SK-N-MC (cell line): ENCODE results near the gene TMEM158.

Experiments used
- DNase-seq: peaks from one replicate; pipeline ENCODE4 v3.0.0-alpha.2; 2011; ENCODE audit warnings: low read depth, low spot score
- H3K27ac ChIP-seq: fragments of 200-600 bp; sonication (generic); 2 replicates; pipeline ENCODE4 v1.5.1; 2016; ENCODE audit warnings: mixed run types
- H3K36me3 ChIP-seq: fragments of 200-600 bp; sonication (generic); 2 replicates; pipeline ENCODE4 v1.6.1; 2017; ENCODE audit warnings: antibody characterized with exemption, low read length, mixed read lengths; ENCODE audit not compliant: insufficient read depth
- H3K4me3 ChIP-seq: fragments of 200-600 bp; sonication (generic); 2 replicates; pipeline ENCODE4 v1.5.1; 2016
- H3K9ac ChIP-seq: fragments of 200-600 bp; sonication (generic); 2 replicates; pipeline ENCODE4 v1.8.0; 2017; ENCODE audit warnings: mixed run types, mixed read lengths; ENCODE audit not compliant: insufficient read length
- H3K9me3 ChIP-seq: fragments of 200-600 bp; sonication (generic); 2 replicates; pipeline ENCODE4 v1.6.1; 2017; ENCODE audit warnings: low read depth, mild to moderate bottlenecking, antibody characterized with exemption, low read length, moderate library complexity, mixed read lengths
- EZH2 ChIP-seq: fragments of 200-600 bp; sonication (generic); IDR thresholded peaks from one replicate; pipeline ENCODE4 v1.6.1; 2017; ENCODE audit warnings: antibody characterized with exemption
- FOXP2 ChIP-seq: optimal IDR thresholded peaks from 2 replicates; pipeline ENCODE3; 2011; ENCODE audit warnings: mild to moderate bottlenecking, moderate library complexity; ENCODE audit not compliant: insufficient read depth; ENCODE audit errors: extremely low read length, control extremely low read depth
- POLR2AphosphoS5 ChIP-seq: IDR thresholded peaks from 2 replicates; pipeline ENCODE4 v1.6.1; 2012; ENCODE audit warnings: mild to moderate bottlenecking, low read depth, low read length, borderline replicate concordance

TMEM158 gene

GRCh38 chr3:45240292-45240691 lies 14.2 kb upstream of the TMEM158 start:
- DNase-seq = no peak

GRCh38 chr3:45239254-45239653 lies 13.2 kb upstream of the TMEM158 start:
- no peak for TF ChIP-seq FOXP2
- no peak for TF ChIP-seq EZH2
- TF ChIP-seq POLR2AphosphoS5 = no peak
- DNase-seq = no peak
- H3K27ac ChIP-seq = no peak overlapping the region
- no peaks in the 10 kb centered on the region for H3K9me3 ChIP-seq
- H3K4me3 ChIP-seq = no peak overlapping the region
- no peak overlapping the region for H3K9ac ChIP-seq
- no peaks in the 10 kb centered on the region for H3K36me3 ChIP-seq

More at GRCh38 chr3:45240292-45240691, 14.2 kb upstream of the TMEM158 start:
- Histone ChIP-seq H3K27ac (no peak overlapping the region), H3K36me3 (no peaks in the 10 kb centered on the region), H3K9me3 (no peaks in the 10 kb centered on the region), H3K9ac (no peak overlapping the region), H3K4me3 (no peak overlapping the region)
- TF ChIP-seq FOXP2 (no peak), EZH2 (no peak), POLR2AphosphoS5 (no peak)

GRCh38 chr3:45236964-45237363 lies 10.9 kb upstream of the TMEM158 start:
- no peak for DNase-seq
- TF ChIP-seq EZH2 (no peak), FOXP2 (no peak), POLR2AphosphoS5 (no peak)

GRCh38 chr3:45235409-45235808 lies 9.3 kb upstream of the TMEM158 start:
- Histone ChIP-seq H3K27ac (no peak overlapping the region), H3K9ac (no peak overlapping the region), H3K9me3 (no peaks in the 10 kb centered on the region), H3K36me3 (no peaks in the 10 kb centered on the region), H3K4me3 (no peak overlapping the region)
- TF ChIP-seq FOXP2 (no peak), EZH2 (no peak), POLR2AphosphoS5 (no peak)
- no peak for DNase-seq

More at GRCh38 chr3:45236964-45237363, 10.9 kb upstream of the TMEM158 start:
- Histone ChIP-seq H3K9ac (no peak overlapping the region), H3K9me3 (no peaks in the 10 kb centered on the region), H3K4me3 (no peak overlapping the region), H3K27ac (no peak overlapping the region), H3K36me3 (no peaks in the 10 kb centered on the region)

DNA sequence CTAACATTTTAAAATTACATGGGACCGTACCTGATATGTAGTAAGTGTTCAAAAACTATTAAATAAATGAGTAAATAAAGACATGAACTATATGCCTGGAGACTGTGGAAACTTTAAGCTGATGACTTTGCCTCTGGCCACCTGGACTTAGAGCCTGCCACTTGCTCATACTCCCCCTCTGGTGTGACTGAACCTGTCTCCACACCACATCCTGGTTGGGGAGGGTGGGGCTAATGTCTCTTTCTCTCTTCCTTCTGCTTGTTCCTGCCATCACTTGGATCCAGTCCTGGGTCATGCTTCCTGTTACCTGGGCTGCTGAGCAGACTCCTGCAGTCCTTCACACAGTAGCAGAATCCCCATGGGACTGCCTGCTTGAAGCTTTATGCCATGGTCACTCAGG lies 8.2 kb upstream of the TMEM158 start:
- DNase-seq = no peak
- Histone ChIP-seq H3K9me3 (no peaks in the 10 kb centered on the region), H3K27ac (no peak overlapping the region), H3K36me3 (no peaks in the 10 kb centered on the region), H3K4me3 (no peak overlapping the region), H3K9ac (no peak overlapping the region)
- TF ChIP-seq POLR2AphosphoS5 = no peak
- TF ChIP-seq EZH2 = no peak
- no peak for TF ChIP-seq FOXP2

DNA sequence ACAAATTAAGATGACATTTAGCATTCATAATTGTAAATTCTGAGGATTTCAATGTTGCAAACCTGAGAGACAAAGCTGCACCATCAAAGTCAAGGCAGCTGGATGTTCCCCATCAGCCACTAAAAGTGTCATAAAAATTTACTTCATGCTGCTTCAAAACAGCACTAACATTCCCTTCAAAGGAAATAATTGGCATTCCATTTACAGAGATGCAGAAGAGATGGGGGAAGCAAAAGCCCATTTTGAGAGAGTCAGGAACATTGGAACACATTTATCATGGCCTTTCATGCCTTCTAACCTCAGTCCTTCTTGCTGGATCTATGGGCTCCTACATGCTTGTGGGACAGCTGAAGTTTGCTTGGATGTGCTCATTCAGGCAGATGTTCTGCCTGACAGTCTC lies 6.4 kb upstream of the TMEM158 start:
- no peaks in the 10 kb centered on the region for H3K36me3 ChIP-seq
- no peak overlapping the region for H3K4me3 ChIP-seq
- H3K9ac ChIP-seq = no peak overlapping the region
- no peak overlapping the region for H3K27ac ChIP-seq
- TF ChIP-seq FOXP2 = no peak
- H3K9me3 ChIP-seq = no peaks in the 10 kb centered on the region
- DNase-seq = no peak

- no peaks in the 10 kb centered on the region for H3K9me3 ChIP-seq
- DNase-seq = no peak
- TF ChIP-seq EZH2 (no peak), FOXP2 (no peak), POLR2AphosphoS5 (no peak)
- H3K27ac ChIP-seq = no peak overlapping the region
- H3K4me3 ChIP-seq = no peak overlapping the region
- no peak overlapping the region for H3K9ac ChIP-seq
- no peaks in the 10 kb centered on the region for H3K36me3 ChIP-seq
Measured at GRCh38 chr3:45227946-45228345, 1.9 kb upstream of the TMEM158 start.

DNA sequence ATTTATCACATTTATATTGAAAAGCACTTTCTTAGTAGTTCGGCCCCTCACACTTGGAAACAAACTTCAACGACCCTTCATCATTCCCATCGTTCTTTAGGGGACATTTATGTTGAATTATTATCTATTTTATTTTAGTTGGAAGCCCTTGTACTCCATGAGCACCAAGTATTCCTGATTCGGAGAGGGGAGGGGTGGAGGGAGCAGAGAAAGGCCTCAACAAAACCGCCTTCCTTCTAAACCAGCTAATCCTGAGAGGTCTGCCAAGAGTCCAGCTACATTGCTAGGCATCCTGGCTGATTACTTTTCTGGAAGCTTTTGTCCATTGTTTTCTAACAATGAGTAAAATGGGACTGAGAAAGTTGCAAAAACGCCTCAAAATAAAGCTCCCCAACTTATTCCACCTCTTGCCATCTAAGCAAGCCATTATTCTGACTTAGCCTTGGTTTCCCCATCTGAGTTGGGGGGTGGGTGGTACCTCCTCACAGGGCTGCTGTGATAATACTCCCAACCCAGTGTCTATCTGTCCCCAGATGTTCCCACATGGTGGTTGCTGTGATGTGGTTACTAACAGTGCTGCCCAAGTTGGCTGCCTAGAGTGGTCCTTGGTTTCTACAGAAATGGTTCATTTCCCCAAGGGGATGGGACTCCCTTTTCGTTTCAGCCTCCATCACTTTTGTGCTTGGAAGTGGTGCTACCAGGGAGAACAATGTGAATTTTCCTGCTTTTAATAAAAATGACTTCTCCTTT lies 1.2 kb upstream of the TMEM158 start:
- DNase-seq = no peak
- no peak for TF ChIP-seq POLR2AphosphoS5
- TF ChIP-seq EZH2 = no peak
- TF ChIP-seq FOXP2 = no peak
- Histone ChIP-seq H3K36me3 (no peaks in the 10 kb centered on the region), H3K9me3 (no peaks in the 10 kb centered on the region), H3K27ac (no peak overlapping the region), H3K4me3 (no peak overlapping the region), H3K9ac (no peak overlapping the region)

DNA sequence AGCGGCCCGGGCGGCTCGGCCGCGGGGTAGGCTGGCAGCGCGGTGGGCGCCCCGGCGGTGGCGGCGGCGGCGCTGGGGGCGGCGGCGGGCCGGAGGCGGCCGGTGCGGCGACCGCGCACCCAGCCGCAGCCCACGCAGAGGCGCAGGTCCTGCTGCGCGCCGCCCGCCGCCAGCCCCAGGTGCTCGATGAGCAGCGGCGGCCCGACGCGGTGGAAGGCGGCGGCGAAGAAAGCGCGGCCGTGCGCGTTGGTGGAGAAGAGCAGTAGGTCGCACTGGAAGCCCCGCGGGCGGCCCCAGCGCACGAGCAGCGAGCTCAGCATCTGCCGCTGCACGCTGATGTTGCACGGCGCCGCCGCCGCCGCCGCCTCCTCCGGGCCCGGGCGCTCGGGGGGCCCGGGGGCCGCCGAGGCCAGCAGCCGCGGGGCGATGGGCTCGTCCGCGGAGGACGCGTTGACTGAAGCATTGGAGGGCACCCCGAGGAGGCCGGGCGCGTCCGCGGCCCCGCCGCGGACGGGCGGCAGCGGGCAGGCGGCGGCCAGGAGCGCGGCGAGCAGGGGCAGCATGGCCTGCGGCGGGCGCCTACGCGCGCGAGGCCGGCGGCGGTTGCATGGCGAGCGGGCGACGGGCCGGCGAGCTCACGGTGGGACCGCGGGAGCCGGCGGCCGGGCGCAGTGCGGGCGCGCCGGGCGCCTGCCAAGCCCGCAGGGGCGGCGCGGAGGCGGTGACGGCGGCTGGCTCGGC lies 452 bp downstream of the TMEM158 start:
- Histone ChIP-seq H3K9ac (no peak overlapping the region), H3K27ac (no peak overlapping the region), H3K36me3 (no peaks in the 10 kb centered on the region), H3K4me3 (peak overlapping the region; percentile 69), H3K9me3 (no peaks in the 10 kb centered on the region)
- TF ChIP-seq FOXP2 (no peak), POLR2AphosphoS5 (no peak), EZH2 (no peak)
- DNase-seq = no peak
